Thyroid gland (tissue), 4 donors: ENCODE measurements around the gene GRIN2D.

Source experiments
- CTCF ChIP-seq, 6 experiments: fragments of 200-600 bp in 3 of 6; fragments of 450-650 bp in 3 of 6; sonication (generic) in 3 of 6; IDR thresholded peaks; one replicate each; pipeline ENCODE4 v1.5.1; 2016 to 2019; ENCODE audit warnings: antibody characterized with exemption in 6 of 6, mild to moderate bottlenecking in 2 of 6, inconsistent platforms in 1 of 6, moderate library complexity in 1 of 6
- POLR2A ChIP-seq, 2 donors: fragments of 450-650 bp; IDR thresholded peaks; one replicate each; pipeline ENCODE4 v1.6.1; 2017; ENCODE audit warnings: antibody characterized with exemption in 2 of 2, mild to moderate bottlenecking in 2 of 2, moderate library complexity in 1 of 2

- TF ChIP-seq CTCF (IDR thresholded peaks at IDR 0.05) (no peak), POLR2A (IDR thresholded peaks at IDR 0.05) (no peak)
These were observed 3.3 kb downstream of the GRIN2D start for GRCh38 chr19:48396824-48397176.
